RWPE1 (cell line): Measurements from ENCODE around the gene UBE2QL1.

Experiments used
- CTCF ChIA-PET: fragments of 350-600 bp; sonication (Branson Sonifier 250); formaldehyde crosslinking; extraction: SDS; loops from one replicate; lab custom pipeline; 2021; lab: Yijun Ruan, JAX
- POLR2A ChIA-PET: fragments of 400-600 bp; formaldehyde crosslinking; extraction: SDS; loops from one replicate; lab custom pipeline; 2020; ENCODE audit warnings: antibody characterized with exemption; ENCODE audit not compliant: low non-redundant PET; lab: Yijun Ruan, JAX
- DNase-seq: peaks from one replicate; pipeline ENCODE4 v3.0.0; 2012; ENCODE audit warnings: low spot score
- H3K27ac ChIP-seq: fragments of 450-650 bp; 2 replicates; pipeline ENCODE4 v1.5.1; 2017
- CTCF ChIP-seq: fragments of 450-650 bp; conservative IDR thresholded peaks from 2 replicates; pipeline ENCODE4 v1.5.1; 2017; ENCODE audit warnings: low read depth, mild to moderate bottlenecking

Gene UBE2QL1

GRCh38 chr5:6504677-6505415, 56.2 kb downstream of the UBE2QL1 start:
- TF ChIP-seq CTCF = no peak
- ChIA-PET CTCF (interaction anchor here (0.6 kb wide), 1 partner anchor 979 kb away, joined by 3 read pairs; no protein-coding TSS in a partner anchor), POLR2A (no interaction called here)
- no peak overlapping the region for H3K27ac ChIP-seq
- peak; percentile 19 for DNase-seq

GRCh38 chr5:6505416-6505755, 56.7 kb downstream of the UBE2QL1 start:
- TF ChIP-seq CTCF = no peak
- POLR2A ChIA-PET = no interaction called here
- CTCF ChIA-PET = interaction anchor here (0.6 kb wide), 1 partner anchor 980 kb away, joined by 3 read pairs; no protein-coding TSS in a partner anchor
- DNase-seq = no peak
- H3K27ac ChIP-seq = no peak overlapping the region

GRCh38 chr5:6505783-6506557, 57.3 kb downstream of the UBE2QL1 start:
- DNase-seq = no peak
- H3K27ac ChIP-seq = no peak overlapping the region
- CTCF ChIA-PET = no interaction called here
- TF ChIP-seq CTCF = no peak
- POLR2A ChIA-PET = no interaction called here

- CTCF ChIA-PET = no interaction called here
- DNase-seq = no peak
- no peak for TF ChIP-seq CTCF
- POLR2A ChIA-PET = no interaction called here
- H3K27ac ChIP-seq = no peak overlapping the region
Measured at GRCh38 chr5:6506611-6507010, 58.0 kb downstream of the UBE2QL1 start.

- ChIA-PET CTCF (no interaction called here), POLR2A (no interaction called here)
- H3K27ac ChIP-seq = no peak overlapping the region
- DNase-seq = no peak
- no peak for TF ChIP-seq CTCF
Measured at GRCh38 chr5:6508931-6509330, 60.3 kb downstream of the UBE2QL1 start.

GRCh38 chr5:6510132-6510531, 61.5 kb downstream of the UBE2QL1 start:
- POLR2A ChIA-PET = no interaction called here
- peak; percentile 13 for DNase-seq
- no peak for TF ChIP-seq CTCF
- no peak overlapping the region for H3K27ac ChIP-seq
- CTCF ChIA-PET = no interaction called here
